CD14-positive monocyte (primary cell): ENCODE data around the gene CNIH3. TPM values are rescaled to one million over a fixed set of nuclear protein-coding genes. Genes with fewer than 3 reads are reported as not detected.

Experiments used
- DNase-seq, 3 donors: peaks; one replicate each; pipeline ENCODE4 v3.0.0-alpha.2; 2011 to 2022
- H2AFZ ChIP-seq: 2 replicates; pipeline ENCODE4 v1.6.0; 2012; ENCODE audit warnings: mild to moderate bottlenecking, low read depth, low read length, inconsistent platforms; ENCODE audit not compliant: insufficient read depth, poor library complexity, severe bottlenecking
- H3K27ac ChIP-seq, 2 donors: 1 replicate in 1 of 2; 2 replicates in 1 of 2; pipeline ENCODE4 v1.5.1; 2012 to 2013; ENCODE audit warnings: low read length in 2 of 2, control low read depth in 1 of 2, inconsistent platforms in 1 of 2, low read depth in 1 of 2, mild to moderate bottlenecking in 1 of 2
- H3K27me3 ChIP-seq, 2 donors: one replicate each; pipeline versions ENCODE4 v1.6.0 to v1.6.1; 2011 to 2013; ENCODE audit warnings: low read length in 2 of 2; ENCODE audit not compliant: control insufficient read depth in 2 of 2, insufficient read depth in 2 of 2
- H3K36me3 ChIP-seq, 2 donors: replicated peaks in 1 of 2; 1 replicate in 1 of 2; 2 replicates in 1 of 2; pipeline versions ENCODE4 v1.5.1 to v1.6.1; 2012 to 2013; ENCODE audit warnings: low read length in 2 of 2, control low read depth in 1 of 2, inconsistent platforms in 1 of 2, mild to moderate bottlenecking in 1 of 2; ENCODE audit not compliant: insufficient read depth in 2 of 2, control insufficient read depth in 1 of 2
- H3K4me1 ChIP-seq, 2 donors: 1 replicate in 1 of 2; 2 replicates in 1 of 2; pipeline versions ENCODE4 v1.5.1 to v1.6.1; 2012 to 2013; ENCODE audit warnings: low read length in 2 of 2, control low read depth in 1 of 2, inconsistent platforms in 1 of 2, mild to moderate bottlenecking in 1 of 2, moderate library complexity in 1 of 2; ENCODE audit not compliant: insufficient read depth in 2 of 2, control insufficient read depth in 1 of 2
- H3K4me2 ChIP-seq: replicated peaks from 2 replicates; pipeline ENCODE3; 2012; ENCODE audit warnings: low read length, moderate library complexity, mild to moderate bottlenecking; ENCODE audit not compliant: poor library complexity, severe bottlenecking; ENCODE audit errors: extremely low read depth
- H3K4me3 ChIP-seq, 3 experiments: fragments of 200-600 bp in 1 of 3; sonication (generic) in 1 of 3; replicated peaks in 1 of 3; 1 replicate in 2 of 3; 2 replicates in 1 of 3; pipeline ENCODE4 v1.5.1; 2011 to 2013; ENCODE audit warnings: low read length in 3 of 3, mild to moderate bottlenecking in 3 of 3, control low read depth in 2 of 3, low read depth in 2 of 3, inconsistent platforms in 1 of 3, moderate library complexity in 1 of 3
- H3K79me2 ChIP-seq: 2 replicates; pipeline ENCODE4 v1.6.0; 2012; ENCODE audit warnings: mild to moderate bottlenecking, control low read depth, inconsistent platforms, low read length, moderate library complexity; ENCODE audit not compliant: insufficient read depth
- H3K9ac ChIP-seq: 2 replicates; pipeline ENCODE4 v1.6.0; 2017; ENCODE audit warnings: low read length, mild to moderate bottlenecking; ENCODE audit not compliant: insufficient read depth, poor library complexity, severe bottlenecking
- H3K9me3 ChIP-seq, 2 donors: replicated peaks in 1 of 2; 1 replicate in 1 of 2; 2 replicates in 1 of 2; pipeline versions ENCODE4 v1.5.1 to v1.6.1; 2012 to 2013; ENCODE audit warnings: low read length in 2 of 2, control low read depth in 1 of 2; ENCODE audit not compliant: control insufficient read depth in 1 of 2, insufficient read depth in 1 of 2
- H4K20me1 ChIP-seq: 2 replicates; pipeline ENCODE4 v1.6.0; 2012; ENCODE audit warnings: mild to moderate bottlenecking, low read length, control low read depth, moderate library complexity; ENCODE audit not compliant: insufficient read depth
- H3K27ac Mint-ChIP-seq, 7 donors: one replicate each; pipeline ENCODE4 v1.8.0; 2020; ENCODE audit warnings: mild to moderate bottlenecking in 7 of 7, mixed read lengths in 7 of 7, moderate library complexity in 6 of 7, inconsistent platforms in 2 of 7
- H3K27me3 Mint-ChIP-seq, 3 donors: one replicate each; pipeline ENCODE4 v1.8.0; 2021 to 2022; ENCODE audit warnings: low read depth in 3 of 3, mild to moderate bottlenecking in 3 of 3, mixed read lengths in 3 of 3, moderate library complexity in 3 of 3, inconsistent platforms in 1 of 3
- H3K36me3 Mint-ChIP-seq, 2 donors: one replicate each; pipeline ENCODE4 v1.8.0; 2020; ENCODE audit warnings: mixed read lengths in 2 of 2, inconsistent platforms in 1 of 2, mild to moderate bottlenecking in 1 of 2
- H3K4me1 Mint-ChIP-seq: one replicate; pipeline ENCODE4 v1.8.0; 2020; ENCODE audit warnings: mild to moderate bottlenecking, mixed read lengths
- H3K4me3 Mint-ChIP-seq, 2 donors: one replicate each; pipeline ENCODE4 v1.8.0; 2020; ENCODE audit warnings: mild to moderate bottlenecking in 2 of 2, mixed read lengths in 2 of 2, moderate library complexity in 1 of 2
- H3K9me3 Mint-ChIP-seq, 7 donors: one replicate each; pipeline ENCODE4 v1.8.0; 2020 to 2022; ENCODE audit warnings: mixed read lengths in 7 of 7, mild to moderate bottlenecking in 6 of 7, moderate library complexity in 6 of 7, inconsistent platforms in 2 of 7
- CTCF ChIP-seq: fragments of 200-600 bp; IDR thresholded peaks from one replicate; pipeline ENCODE4 v1.8.0; 2022; ENCODE audit warnings: antibody characterized with exemption, mild to moderate bottlenecking
- WGBS: methylation state at CpG from one replicate; pipeline ENCODE4 v1.1.5; 2013; ENCODE audit warnings: missing lambda C conversion rate; ENCODE audit not compliant: insufficient coverage; 5-methylcytosine and 5-hydroxymethylcytosine counted together
- intact Hi-C, 2 donors: fragments of 100-400 bp; cut with micrococcal nuclease; formaldehyde crosslinking; loops; one replicate each; pipeline versions ENCODE4 v1.15.0 to v1.15.1; 2023
- polyA plus RNA-seq, 3 donors: library from polyadenylated mRNA; depleted of rRNA in 1 of 3; unstranded in 2 of 3; stranded (reverse) in 1 of 3; fragments of 300-500 nt in 2 of 3; fragments of >200 nt in 1 of 3; fragmentation: Illumina TruSeq in 2 of 3; gene quantifications; 1 replicate in 2 of 3; 2 replicates in 1 of 3; pipeline ENCODE4 v1.2.3, GENCODE V29; 2012 to 2021

Gene CNIH3
- polyA plus RNA-seq, 3 donors: 0.37 TPM; not detected in 2

- no peak overlapping the region for H3K27ac Mint-ChIP-seq
- intact Hi-C loops: no loop called here
- Histone ChIP-seq H3K27ac (no peak overlapping the region), H3K4me1 (no peaks in the 10 kb centered on the region), H3K9ac (no peak overlapping the region), H3K27me3 (no peaks in the 10 kb centered on the region), H3K9me3 (peaks cover 16 to 25% of the 10 kb centered on the region in 2 donors), H3K79me2 (no peaks in the 10 kb centered on the region), H3K4me2 (no peak overlapping the region), H4K20me1 (no peaks in the 10 kb centered on the region), H3K4me3 (no peak overlapping the region), H2AFZ (no peak overlapping the region), H3K36me3 (no peaks in the 10 kb centered on the region)
- H3K36me3 Mint-ChIP-seq: no peaks in the 10 kb centered on the region
- H3K4me3 Mint-ChIP-seq: no peak overlapping the region
- H3K9me3 Mint-ChIP-seq: peaks cover 5 to 30% (median 16%) of the 10 kb centered on the region in 7 donors
- DNase-seq: no peak
- H3K4me1 Mint-ChIP-seq: no peaks in the 10 kb centered on the region
- TF ChIP-seq CTCF: no peak
- 93% methylated on average over 2 of the region's 2 CpGs for WGBS
- H3K27me3 Mint-ChIP-seq: peaks cover 1 to 7% (median 1%) of the 10 kb centered on the region in 3 donors
Measured at GRCh38 chr1:224760163-224760562, 144.0 kb downstream of the CNIH3 start.

- DNase-seq: no peak
- no peak for TF ChIP-seq CTCF
- Histone ChIP-seq H4K20me1 (no peaks in the 10 kb centered on the region), H3K4me2 (no peak overlapping the region), H3K4me1 (no peaks in the 10 kb centered on the region), H3K9me3 (peaks cover 16 to 25% of the 10 kb centered on the region in 2 donors), H3K9ac (no peak overlapping the region), H3K36me3 (no peaks in the 10 kb centered on the region), H3K4me3 (no peak overlapping the region), H3K27me3 (no peaks in the 10 kb centered on the region), H3K79me2 (no peaks in the 10 kb centered on the region), H2AFZ (no peak overlapping the region), H3K27ac (no peak overlapping the region)
- H3K9me3 Mint-ChIP-seq: peaks cover 5 to 30% (median 17%) of the 10 kb centered on the region in 7 donors
- no peaks in the 10 kb centered on the region for H3K4me1 Mint-ChIP-seq
- 100% methylated on average over 1 of the region's 1 CpG for WGBS
- no peak overlapping the region for H3K4me3 Mint-ChIP-seq
- no peak overlapping the region for H3K27ac Mint-ChIP-seq
- H3K36me3 Mint-ChIP-seq: no peaks in the 10 kb centered on the region
- peaks cover 1 to 8% (median 5%) of the 10 kb centered on the region in 3 donors for H3K27me3 Mint-ChIP-seq
- intact Hi-C loops: no loop called here
Measured at GRCh38 chr1:224761245-224761644, 145.1 kb downstream of the CNIH3 start.
